ENCODE results near the gene RTCA. TPM values are rescaled to one million over a fixed set of nuclear protein-coding genes. Genes with fewer than 3 reads are reported as not detected.

RTCA gene
- polyA plus RNA-seq, 2 of the 4 experiments (the other 2 are of a cell fraction): 23.8 to 39.5 TPM

DNA sequence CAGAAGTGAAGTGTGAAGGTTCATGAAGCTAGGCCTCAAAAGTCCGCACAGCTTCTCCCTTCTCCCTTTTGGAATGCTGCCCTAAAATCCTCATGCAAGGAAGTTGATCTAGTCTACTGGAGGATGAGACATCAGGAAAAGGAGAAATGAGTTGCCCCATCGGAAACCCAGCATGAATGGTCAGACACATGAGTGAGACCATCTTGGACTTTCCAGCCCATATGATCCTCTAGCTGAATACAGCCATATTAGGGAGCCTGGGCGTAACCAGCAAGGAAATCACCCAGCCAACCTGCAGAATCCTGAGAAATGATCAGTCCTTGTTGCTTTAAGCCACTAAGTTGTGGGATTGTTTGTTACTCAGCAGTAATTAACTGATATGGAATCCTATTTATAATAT lies 28.9 kb upstream of the RTCA start:
- Histone ChIP-seq H3K4me2 (no peak overlapping the region), H3K27ac (no peak overlapping the region), H3K4me3 (no peak overlapping the region), H3K9me3 (no peaks in the 10 kb centered on the region), H3K4me1 (no peaks in the 10 kb centered on the region)
- TF ChIP-seq NR3C1 (IDR thresholded peaks at IDR 0.05) (no peak), MYC (IDR thresholded peaks at IDR 0.05; ENCODE audit: borderline replicate concordance, low read length) (no peak), TFCP2L1 (CRISPR knock-in tag; IDR thresholded peaks at IDR 0.05) (no peak), SREBF2 (IDR thresholded peaks at IDR 0.05) (no peak), SMC3 (IDR thresholded peaks at IDR 0.05) (no peak), CBX8 (IDR thresholded peaks at IDR 0.05) (no peak), GATA3 (IDR thresholded peaks at IDR 0.05; ENCODE audit: borderline replicate concordance) (no peak), ZFP36 (IDR thresholded peaks at IDR 0.05; ENCODE audit: borderline replicate concordance, partially characterized antibody) (no peak), PHF8 (IDR thresholded peaks at IDR 0.05; ENCODE audit: borderline replicate concordance, low read depth) (no peak)
- TF ChIP-seq, protein P1, sequence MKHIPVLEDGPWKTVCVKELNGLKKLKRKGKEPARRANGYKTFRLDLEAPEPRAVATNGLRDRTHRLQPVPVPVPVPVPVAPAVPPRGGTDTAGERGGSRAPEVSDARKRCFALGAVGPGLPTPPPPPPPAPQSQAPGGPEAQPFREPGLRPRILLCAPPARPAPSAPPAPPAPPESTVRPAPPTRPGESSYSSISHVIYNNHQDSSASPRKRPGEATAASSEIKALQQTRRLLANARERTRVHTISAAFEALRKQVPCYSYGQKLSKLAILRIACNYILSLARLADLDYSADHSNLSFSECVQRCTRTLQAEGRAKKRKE (CRISPR knock-in tag; IDR thresholded peaks at IDR 0.05; ENCODE audit: low read depth): no peak
- TF ChIP-seq, protein P2, sequence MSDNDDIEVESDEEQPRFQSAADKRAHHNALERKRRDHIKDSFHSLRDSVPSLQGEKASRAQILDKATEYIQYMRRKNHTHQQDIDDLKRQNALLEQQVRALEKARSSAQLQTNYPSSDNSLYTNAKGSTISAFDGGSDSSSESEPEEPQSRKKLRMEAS (IDR thresholded peaks at IDR 0.05): no peak
- DNase-seq (ENCODE audit: low read depth in 1 of 2, low spot score in 1 of 2) (no peak), ATAC-seq (no peak), FAIRE-seq (no peak)
- CTCF ChIA-PET: no interaction called here
- POLR2A ChIA-PET: no interaction called here
- WGBS (ENCODE audit: missing lambda C conversion rate): 86% methylated on average over 3 of the region's 3 CpGs

GRCh38 chr1:100239961-100240360 lies 26.1 kb upstream of the RTCA start:
- ChIA-PET CTCF (no interaction called here), POLR2A (interaction anchor here (0.7 kb wide), 1 partner anchor 317 kb away, joined by 3 read pairs; no protein-coding TSS in a partner anchor)
- Histone ChIP-seq H3K4me2 (no peak overlapping the region), H3K4me3 (no peak overlapping the region), H3K4me1 (no peaks in the 10 kb centered on the region), H3K27ac (no peak overlapping the region), H3K9me3 (no peaks in the 10 kb centered on the region)
- DNase-seq (ENCODE audit: low read depth in 1 of 2, low spot score in 1 of 2) (no peak), ATAC-seq (no peak), FAIRE-seq (no peak)
- TF ChIP-seq, protein P1 (CRISPR knock-in tag; IDR thresholded peaks at IDR 0.05; ENCODE audit: low read depth): no peak
- TF ChIP-seq MYC (IDR thresholded peaks at IDR 0.05; ENCODE audit: borderline replicate concordance, low read length) (no peak), MAFK (IDR thresholded peaks at IDR 0.05; ENCODE audit: partially characterized antibody) (no peak), FOSB (CRISPR knock-in tag; IDR thresholded peaks at IDR 0.05) (no peak), ZSCAN20 (CRISPR knock-in tag; IDR thresholded peaks at IDR 0.05) (no peak), RAD21 (conservative IDR thresholded peaks at IDR 0.05 in 1 of 2, IDR thresholded peaks at IDR 0.05 in 1 of 2) (no peak), HES2 (IDR thresholded peaks at IDR 0.05) (no peak), HOXB5 (CRISPR knock-in tag; IDR thresholded peaks at IDR 0.05) (no peak), EHF (CRISPR knock-in tag; IDR thresholded peaks at IDR 0.05) (no peak)
- TF ChIP-seq, protein P3, sequence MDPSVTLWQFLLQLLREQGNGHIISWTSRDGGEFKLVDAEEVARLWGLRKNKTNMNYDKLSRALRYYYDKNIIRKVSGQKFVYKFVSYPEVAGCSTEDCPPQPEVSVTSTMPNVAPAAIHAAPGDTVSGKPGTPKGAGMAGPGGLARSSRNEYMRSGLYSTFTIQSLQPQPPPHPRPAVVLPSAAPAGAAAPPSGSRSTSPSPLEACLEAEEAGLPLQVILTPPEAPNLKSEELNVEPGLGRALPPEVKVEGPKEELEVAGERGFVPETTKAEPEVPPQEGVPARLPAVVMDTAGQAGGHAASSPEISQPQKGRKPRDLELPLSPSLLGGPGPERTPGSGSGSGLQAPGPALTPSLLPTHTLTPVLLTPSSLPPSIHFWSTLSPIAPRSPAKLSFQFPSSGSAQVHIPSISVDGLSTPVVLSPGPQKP (IDR thresholded peaks at IDR 0.05; ENCODE audit: low read depth, low read length): no peak

GRCh38 chr1:100240631-100241030 lies 25.4 kb upstream of the RTCA start:
- FAIRE-seq (no peak), DNase-seq (ENCODE audit: low read depth in 1 of 2, low spot score in 1 of 2) (no peak), ATAC-seq (no peak)
- Histone ChIP-seq H3K9me3 (no peaks in the 10 kb centered on the region), H3K27ac (no peak overlapping the region), H3K4me1 (no peaks in the 10 kb centered on the region), H3K4me3 (no peak overlapping the region), H3K4me2 (no peak overlapping the region)
- WGBS (ENCODE audit: missing lambda C conversion rate): 96% methylated on average over 4 of the region's 4 CpGs
- CTCF ChIA-PET: no interaction called here
- POLR2A ChIA-PET: no interaction called here
- no peak for TF ChIP-seq FOSL2 (IDR thresholded peaks at IDR 0.05)
- no peak for TF ChIP-seq FOSL2 (CRISPR knock-in tag; IDR thresholded peaks at IDR 0.05)
- TF ChIP-seq NFE2L2 (conservative IDR thresholded peaks at IDR 0.05; ENCODE audit: low read length): no peak
- no peak for TF ChIP-seq GATA3 (IDR thresholded peaks at IDR 0.05; ENCODE audit: borderline replicate concordance)
- no peak for TF ChIP-seq ZFP36 (IDR thresholded peaks at IDR 0.05; ENCODE audit: borderline replicate concordance, partially characterized antibody)
- no peak for TF ChIP-seq NR3C1 (IDR thresholded peaks at IDR 0.05)
- TF ChIP-seq, protein P4, sequence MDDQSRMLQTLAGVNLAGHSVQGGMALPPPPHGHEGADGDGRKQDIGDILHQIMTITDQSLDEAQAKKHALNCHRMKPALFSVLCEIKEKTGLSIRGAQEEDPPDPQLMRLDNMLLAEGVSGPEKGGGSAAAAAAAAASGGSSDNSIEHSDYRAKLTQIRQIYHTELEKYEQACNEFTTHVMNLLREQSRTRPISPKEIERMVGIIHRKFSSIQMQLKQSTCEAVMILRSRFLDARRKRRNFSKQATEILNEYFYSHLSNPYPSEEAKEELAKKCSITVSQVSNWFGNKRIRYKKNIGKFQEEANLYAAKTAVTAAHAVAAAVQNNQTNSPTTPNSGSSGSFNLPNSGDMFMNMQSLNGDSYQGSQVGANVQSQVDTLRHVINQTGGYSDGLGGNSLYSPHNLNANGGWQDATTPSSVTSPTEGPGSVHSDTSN (IDR thresholded peaks at IDR 0.05): no peak
- no peak for TF ChIP-seq CHD2 (IDR thresholded peaks at IDR 0.05; ENCODE audit: low read length, partially characterized antibody)
- TF ChIP-seq USF2 (IDR thresholded peaks at IDR 0.05): no peak
- TF ChIP-seq HES2 (IDR thresholded peaks at IDR 0.05): no peak
- no peak for TF ChIP-seq BHLHE40 (IDR thresholded peaks at IDR 0.05; ENCODE audit: low read depth, low read length)
- TF ChIP-seq, protein P3 (IDR thresholded peaks at IDR 0.05; ENCODE audit: low read depth, low read length): no peak
- no peak for TF ChIP-seq MYC (IDR thresholded peaks at IDR 0.05; ENCODE audit: borderline replicate concordance, low read length)
- no peak for TF ChIP-seq TFCP2L1 (CRISPR knock-in tag; IDR thresholded peaks at IDR 0.05)
- no peak for TF ChIP-seq MAZ (IDR thresholded peaks at IDR 0.05; ENCODE audit: borderline replicate concordance, low read depth, low read length)
- no peak for TF ChIP-seq FOXS1 (CRISPR knock-in tag; IDR thresholded peaks at IDR 0.05)

All from A549 (cell line).